Tongue (tissue), 2 donors: ENCODE measurements around the gene ICAM1. TPM values are rescaled to one million over a fixed set of nuclear protein-coding genes. Genes with fewer than 3 reads are reported as not detected.
A peak's percentile ranks its signal among the peaks of the same experiment; 100 is the strongest.
"Not testable (repeated sequence)": the region's sequence is repeated elsewhere in the genome, so short reads cannot be mapped to it uniquely, and the experiment has no call there.

ENCODE experiments used
- DNase-seq: peaks from one replicate; pipeline ENCODE4 v3.0.0-alpha.2; 2015
- total RNA-seq: library from RNA; depleted of rRNA; stranded (reverse); fragments of >200 nt; gene quantifications from one replicate; pipeline ENCODE4 v1.2.3, GENCODE V29; 2014

Gene ICAM1, protein sequence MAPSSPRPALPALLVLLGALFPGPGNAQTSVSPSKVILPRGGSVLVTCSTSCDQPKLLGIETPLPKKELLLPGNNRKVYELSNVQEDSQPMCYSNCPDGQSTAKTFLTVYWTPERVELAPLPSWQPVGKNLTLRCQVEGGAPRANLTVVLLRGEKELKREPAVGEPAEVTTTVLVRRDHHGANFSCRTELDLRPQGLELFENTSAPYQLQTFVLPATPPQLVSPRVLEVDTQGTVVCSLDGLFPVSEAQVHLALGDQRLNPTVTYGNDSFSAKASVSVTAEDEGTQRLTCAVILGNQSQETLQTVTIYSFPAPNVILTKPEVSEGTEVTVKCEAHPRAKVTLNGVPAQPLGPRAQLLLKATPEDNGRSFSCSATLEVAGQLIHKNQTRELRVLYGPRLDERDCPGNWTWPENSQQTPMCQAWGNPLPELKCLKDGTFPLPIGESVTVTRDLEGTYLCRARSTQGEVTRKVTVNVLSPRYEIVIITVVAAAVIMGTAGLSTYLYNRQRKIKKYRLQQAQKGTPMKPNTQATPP
- total RNA-seq: 16.4 TPM

- DNase-seq: peak; percentile 49
These were observed at the start of gene ICAM1 for GRCh38 chr19:10270616-10271394. ICAM1 (plus strand) TSS chr19:10271120; CDS start chr19:10271160, 40 bp downstream.

GRCh38 chr19:10222201-10222890 is 48.6 kb upstream of the ICAM1 start:
- DNase-seq: no peak

GRCh38 chr19:10223488-10224213 is 47.3 kb upstream of the ICAM1 start:
- DNase-seq: no peak

DNA sequence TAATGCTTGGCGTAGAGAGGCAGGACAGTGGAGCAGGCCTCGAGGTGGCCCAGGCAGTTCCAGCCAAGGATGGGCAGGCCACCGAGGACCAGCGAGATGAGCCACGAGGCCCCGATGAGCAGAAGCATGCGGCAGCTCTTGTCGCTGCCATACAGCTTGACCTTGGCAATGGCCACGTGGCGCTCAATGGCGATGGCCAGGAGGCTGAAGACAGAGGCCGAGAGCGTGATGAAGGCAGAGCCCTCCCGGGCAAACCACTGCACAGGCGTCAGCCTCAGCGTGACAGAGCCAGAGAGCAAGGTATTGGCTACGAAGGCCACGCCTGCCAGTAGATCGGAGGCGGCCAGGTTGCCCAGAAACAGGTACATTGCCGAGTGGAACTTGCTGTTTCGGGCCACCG is 46.6 kb upstream of the ICAM1 start:
- no peak for DNase-seq

DNA sequence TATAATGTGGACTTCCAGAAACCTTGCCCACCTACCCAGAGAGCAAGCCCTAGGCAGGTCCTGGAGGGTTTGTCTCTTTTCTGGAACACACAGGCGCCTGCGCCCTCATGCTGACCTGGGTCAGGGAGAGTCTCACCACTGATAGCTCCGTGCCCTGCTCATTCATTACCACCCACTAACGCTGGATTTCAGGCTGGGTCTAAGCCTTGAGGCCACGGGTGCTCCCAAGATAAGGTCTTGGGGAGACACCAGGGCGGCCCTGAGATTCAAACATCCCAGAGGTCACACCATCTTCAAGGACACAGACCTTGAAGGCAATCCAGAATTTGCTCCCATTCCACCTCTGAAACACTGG is 44.9 kb upstream of the ICAM1 start:
- DNase-seq: no peak

GRCh38 chr19:10226376-10227025 is 44.4 kb upstream of the ICAM1 start:
- DNase-seq: peak; percentile 93

DNA sequence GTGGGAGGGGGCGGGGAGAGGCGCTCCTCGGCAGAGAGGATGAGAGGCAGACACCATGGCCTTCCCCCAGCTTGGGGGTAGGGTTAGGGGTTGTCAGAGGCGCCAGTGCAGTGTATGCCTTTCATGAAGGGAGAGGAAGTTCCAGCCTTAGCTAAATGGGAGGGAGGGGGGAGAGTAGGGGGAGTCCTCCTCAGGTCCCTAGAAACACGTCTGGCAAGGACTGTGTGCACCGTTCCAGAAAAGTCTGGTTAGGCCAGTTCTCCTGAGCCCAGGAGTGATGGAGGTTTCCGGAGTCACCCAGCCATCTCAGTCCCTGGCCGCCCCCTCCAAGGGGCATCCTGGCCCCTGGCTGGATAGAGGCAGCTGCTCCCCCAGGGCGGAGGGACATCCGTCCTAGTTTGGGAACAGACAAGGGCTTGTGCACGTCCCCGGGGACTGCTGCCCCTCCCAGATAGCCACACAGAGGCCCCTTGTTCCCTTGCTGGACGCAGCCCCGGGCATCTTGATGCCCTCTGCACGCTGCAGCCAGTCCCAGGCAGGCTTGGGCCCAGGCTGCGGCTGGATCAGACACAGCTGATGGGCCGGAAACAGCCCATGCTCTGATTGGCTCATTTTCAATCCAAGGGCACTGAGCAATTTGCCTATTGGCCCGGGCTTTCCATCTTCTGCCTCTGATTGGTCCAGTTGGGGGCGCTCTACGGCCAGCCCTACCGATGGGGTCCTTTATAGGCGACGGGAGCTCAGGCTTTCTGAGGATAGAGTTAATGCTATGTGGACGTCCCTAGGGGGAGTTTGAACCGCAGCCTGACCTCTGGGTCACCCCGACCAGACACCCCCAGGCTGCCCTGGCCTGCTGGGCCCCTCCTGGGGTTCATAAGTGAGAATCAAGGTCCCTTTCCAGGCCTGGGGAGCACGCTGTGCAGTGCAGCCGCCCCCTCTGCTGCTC is 43.6 kb upstream of the ICAM1 start:
- peak; percentile 81 for DNase-seq

DNA sequence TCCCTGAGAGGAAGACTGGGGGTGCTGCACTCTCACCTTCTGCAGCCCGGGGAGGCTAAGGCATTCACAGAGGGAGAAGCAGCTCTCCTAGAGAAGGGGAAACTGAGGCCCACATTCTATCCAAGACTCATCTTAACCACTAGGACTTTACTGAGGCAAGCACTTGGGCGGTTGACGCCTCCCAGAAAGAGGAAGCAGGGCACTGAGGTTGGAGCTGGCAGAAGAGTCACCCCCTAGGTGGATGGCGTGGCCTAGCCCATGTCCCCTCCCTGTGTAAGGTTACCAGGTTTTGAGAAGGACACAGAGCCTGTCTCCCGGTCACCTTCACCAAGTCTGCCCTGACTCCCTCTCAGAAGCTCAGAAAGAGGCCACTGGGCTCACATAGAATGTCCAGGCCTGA is 42.5 kb upstream of the ICAM1 start:
- DNase-seq: no peak

GRCh38 chr19:10228920-10229319 is 42.0 kb upstream of the ICAM1 start:
- peak; percentile 42 for DNase-seq

DNA sequence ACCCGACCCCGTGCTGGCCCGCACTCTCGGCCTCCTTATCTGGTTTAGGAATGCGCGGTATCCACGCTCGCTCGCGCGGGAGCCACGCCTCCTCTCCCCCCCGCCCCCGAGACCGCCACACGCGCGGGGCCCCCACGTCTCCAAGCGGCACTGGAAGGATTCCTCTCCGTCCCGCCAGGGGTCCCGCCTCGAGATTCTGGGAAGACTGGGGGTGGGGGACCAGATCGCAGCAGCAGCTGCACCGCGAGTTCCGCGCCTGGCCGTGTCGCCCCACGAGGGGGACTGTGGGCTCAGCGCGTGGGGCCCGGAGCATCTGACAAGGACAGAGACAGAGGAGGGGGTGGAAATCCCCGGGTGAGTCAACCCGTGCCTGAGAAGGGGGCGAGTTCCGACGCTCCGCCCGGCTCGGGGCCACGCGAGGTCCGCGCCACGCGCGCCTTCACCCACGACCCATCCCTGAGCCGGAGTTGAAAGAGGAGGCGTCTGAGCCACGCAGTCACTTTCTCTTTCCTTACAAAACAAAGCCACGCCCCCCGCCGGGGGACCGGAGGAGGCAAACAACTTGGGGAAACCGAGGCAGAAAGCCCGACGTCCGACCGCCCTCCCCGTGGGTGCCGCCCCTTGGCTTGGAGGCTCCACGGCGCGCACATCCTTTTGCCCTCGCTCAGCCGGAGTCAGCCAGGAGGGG is 40.6 kb upstream of the ICAM1 start:
- DNase-seq: peak; percentile 61

GRCh38 chr19:10230861-10231611 is 39.9 kb upstream of the ICAM1 start, which contains the start of gene S1PR2:
S1PR2 (minus strand) TSS chr19:10231331; CDS start chr19:10224905, 6,426 bp downstream.
- DNase-seq: peak; percentile 90

DNA sequence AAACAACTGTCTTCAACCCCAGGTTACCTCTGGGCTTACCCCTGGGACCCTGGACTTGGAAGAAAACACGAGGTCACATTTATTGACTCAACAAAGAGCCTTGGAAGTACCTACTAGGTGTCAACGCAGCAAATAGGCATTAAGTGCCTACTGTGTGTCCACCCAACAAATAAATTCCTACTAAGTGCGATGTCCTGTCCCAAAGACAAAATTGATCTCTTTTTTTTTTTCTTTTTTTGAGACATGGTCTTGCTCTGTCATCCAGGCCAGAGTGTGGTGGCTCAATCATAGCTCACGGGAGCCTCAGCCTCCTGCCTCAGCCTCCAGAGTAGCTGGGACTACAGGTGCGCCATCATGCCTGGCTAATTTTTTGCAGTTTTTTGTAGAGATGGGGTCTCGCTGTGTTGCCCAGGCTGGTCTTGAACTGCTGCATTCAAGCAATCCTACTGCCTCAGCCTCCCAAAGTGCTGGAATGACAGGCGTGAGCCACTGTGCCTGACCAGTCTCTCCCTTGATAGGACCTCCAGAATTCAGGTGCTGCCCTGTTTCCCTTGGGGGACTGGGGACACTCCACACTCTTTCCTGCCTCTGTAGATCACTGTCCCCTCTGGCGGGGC is 39.2 kb upstream of the ICAM1 start:
- DNase-seq: peak; percentile 18

DNA sequence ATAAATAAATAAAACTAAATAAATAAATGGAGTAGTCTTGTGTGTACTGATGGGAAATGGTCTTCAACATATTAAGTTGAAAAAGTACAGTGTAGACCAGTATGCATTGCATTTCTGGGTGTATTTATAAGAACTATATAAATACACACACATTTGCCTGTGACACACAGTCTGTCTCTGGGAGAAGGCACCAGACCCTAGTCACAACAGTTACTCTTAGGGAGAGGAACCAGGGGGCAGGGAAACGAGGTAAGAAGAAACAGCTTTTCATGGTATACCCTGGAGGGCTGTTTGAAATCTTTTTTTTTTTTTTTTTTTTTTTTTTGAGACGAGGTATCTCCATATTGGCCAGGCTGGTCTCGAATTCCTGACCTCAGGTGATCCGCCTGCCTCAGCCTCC is 37.0 kb upstream of the ICAM1 start:
- no peak for DNase-seq

GRCh38 chr19:10235003-10235402 is 35.9 kb upstream of the ICAM1 start:
- DNase-seq: no peak

DNA sequence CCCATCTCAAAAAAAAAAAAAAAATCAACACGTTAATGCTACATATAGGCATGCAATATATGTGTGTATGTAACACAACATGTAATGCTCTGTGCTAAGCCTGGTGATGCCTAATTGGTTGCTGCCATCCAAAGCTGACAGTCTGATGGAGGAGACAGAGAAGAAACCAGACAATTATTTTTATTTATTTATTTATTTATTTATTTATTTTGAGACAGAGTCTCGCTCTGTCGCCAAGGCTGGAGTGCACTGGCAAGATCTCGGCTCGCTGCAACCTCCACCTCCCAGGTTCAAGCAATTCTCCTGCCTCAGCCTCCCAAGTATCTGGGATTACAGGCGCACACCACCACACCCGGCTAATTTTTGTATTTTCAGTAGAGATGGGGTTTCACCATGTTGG is 35.5 kb upstream of the ICAM1 start:
- DNase-seq: not testable (repeated sequence)

DNA sequence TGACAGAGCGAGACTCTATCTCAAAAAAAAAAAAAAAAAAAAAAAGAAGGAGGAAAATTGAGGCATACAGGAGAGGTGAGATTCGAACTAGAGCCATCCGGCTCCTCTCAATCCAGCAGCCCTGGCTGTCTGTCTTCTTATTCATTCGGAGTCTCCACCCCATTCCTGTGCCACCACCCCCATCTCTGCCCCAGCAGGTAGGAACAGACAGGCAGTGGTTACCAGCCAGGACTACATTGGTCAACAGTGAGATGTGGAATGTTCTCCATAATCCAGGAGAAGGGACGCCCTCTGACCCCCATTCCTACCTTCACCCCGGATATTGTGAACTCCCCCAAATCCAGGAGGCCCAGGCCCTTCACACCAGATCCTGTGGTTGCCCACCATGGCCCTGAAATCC is 33.2 kb upstream of the ICAM1 start:
- DNase-seq: no peak

GRCh38 chr19:10238172-10238783 is 32.6 kb upstream of the ICAM1 start:
- DNase-seq: peak; percentile 93
